Karpas-422 (cell line): ENCODE results near the gene HMGCR. TPM values are rescaled to one million over a fixed set of nuclear protein-coding genes. Genes with fewer than 3 reads are reported as not detected.
"Not testable (repeated sequence)": the region's sequence is repeated elsewhere in the genome, so short reads cannot be mapped to it uniquely, and the experiment has no call there.

Experiments used
- DNase-seq: peaks from one replicate; pipeline ENCODE4 v3.0.0-alpha.2; 2015
- H2AFZ ChIP-seq: fragments of 200-600 bp; sonication (generic); 2 replicates; pipeline ENCODE4 v1.6.1; 2014; ENCODE audit warnings: antibody characterized with exemption, low read length, mixed read lengths
- H3K27ac ChIP-seq: fragments of 200-600 bp; sonication (generic); 2 replicates; pipeline ENCODE4 v1.5.1; 2014; ENCODE audit warnings: mild to moderate bottlenecking, low read length, moderate library complexity
- H3K27me3 ChIP-seq: fragments of 200-600 bp; sonication (generic); 2 replicates; pipeline ENCODE4 v1.6.1; 2014; ENCODE audit warnings: low read length, mixed read lengths
- H3K36me3 ChIP-seq: fragments of 200-600 bp; sonication (generic); 2 replicates; pipeline ENCODE4 v1.6.1; 2014; ENCODE audit warnings: low read length, mixed read lengths; ENCODE audit not compliant: insufficient read depth
- H3K4me1 ChIP-seq: fragments of 200-600 bp; sonication (generic); 2 replicates; pipeline ENCODE4 v1.6.1; 2014; ENCODE audit warnings: mild to moderate bottlenecking, low read length, mixed read lengths
- H3K4me2 ChIP-seq: fragments of 200-600 bp; sonication (generic); 2 replicates; pipeline ENCODE4 v1.6.1; 2014; ENCODE audit warnings: low read length, low read depth, mild to moderate bottlenecking; ENCODE audit not compliant: poor library complexity, severe bottlenecking
- H3K4me3 ChIP-seq: fragments of 200-600 bp; sonication (generic); 2 replicates; pipeline ENCODE4 v1.5.1; 2014; ENCODE audit warnings: mild to moderate bottlenecking, antibody characterized with exemption, low read length, mixed read lengths
- H3K79me2 ChIP-seq: fragments of 200-600 bp; sonication (generic); 2 replicates; pipeline ENCODE4 v1.6.1; 2014; ENCODE audit warnings: mild to moderate bottlenecking, low read length, mixed read lengths
- H3K9ac ChIP-seq: fragments of 200-600 bp; sonication (generic); 2 replicates; pipeline ENCODE4 v1.6.0; 2014; ENCODE audit warnings: low read length
- H3K9me2 ChIP-seq: fragments of 200-600 bp; sonication (generic), shearing (Covaris generic); replicated peaks from 2 replicates; pipeline ENCODE4 v1.6.0; 2014; ENCODE audit warnings: mild to moderate bottlenecking, low read length, moderate library complexity; ENCODE audit not compliant: insufficient read depth
- H3K9me3 ChIP-seq: fragments of 300-700, 200-600 bp; sonication (generic); 2 replicates; pipeline ENCODE4 v1.6.1; 2014; ENCODE audit warnings: low read length, mixed read lengths
- H4K20me1 ChIP-seq: fragments of 200-600 bp; sonication (generic); 2 replicates; pipeline ENCODE4 v1.6.1; 2014; ENCODE audit warnings: mild to moderate bottlenecking, antibody characterized with exemption, low read length, low read depth; ENCODE audit not compliant: insufficient read depth
- total RNA-seq: library from RNA; depleted of rRNA; stranded (reverse); fragments of >200 nt; shearing (Covaris generic); gene quantifications from 2 replicates; pipeline ENCODE4 v1.2.3, GENCODE V29; 2014; ENCODE audit warnings: low replicate concordance

Gene HMGCR
- total RNA-seq, 1 experiment from 2014 or later: 172 TPM

- no peaks in the 10 kb centered on the region for H3K9me3 ChIP-seq
- no peak for DNase-seq
- no peak overlapping the region for H3K4me2 ChIP-seq
- no peak overlapping the region for H3K9ac ChIP-seq
- H3K9me2 ChIP-seq: no peaks in the 10 kb centered on the region
- H3K79me2 ChIP-seq: no peaks in the 10 kb centered on the region
- no peak overlapping the region for H3K27ac ChIP-seq
- no peaks in the 10 kb centered on the region for H4K20me1 ChIP-seq
- H3K36me3 ChIP-seq: no peaks in the 10 kb centered on the region
- no peak overlapping the region for H2AFZ ChIP-seq
- no peaks in the 10 kb centered on the region for H3K4me1 ChIP-seq
- H3K4me3 ChIP-seq: no peak overlapping the region
- no peaks in the 10 kb centered on the region for H3K27me3 ChIP-seq
These were observed 17.4 kb upstream of the HMGCR start for GRCh38 chr5:75319638-75320037.

- H3K27ac ChIP-seq: no peak overlapping the region
These were observed 16.6 kb upstream of the HMGCR start for GRCh38 chr5:75320371-75320770.

GRCh38 chr5:75322066-75322465, 15.0 kb upstream of the HMGCR start:
- H3K4me2 ChIP-seq: no peak overlapping the region
- H3K9ac ChIP-seq: no peak overlapping the region
- no peak overlapping the region for H3K4me3 ChIP-seq
- H3K9me3 ChIP-seq: no peaks in the 10 kb centered on the region
- no peaks in the 10 kb centered on the region for H3K9me2 ChIP-seq
- H2AFZ ChIP-seq: no peak overlapping the region
- no peak for DNase-seq
- no peaks in the 10 kb centered on the region for H3K4me1 ChIP-seq
- H3K79me2 ChIP-seq: no peaks in the 10 kb centered on the region
- H3K27ac ChIP-seq: no peak overlapping the region
- no peaks in the 10 kb centered on the region for H3K36me3 ChIP-seq
- no peaks in the 10 kb centered on the region for H4K20me1 ChIP-seq
- H3K27me3 ChIP-seq: no peaks in the 10 kb centered on the region

More at GRCh38 chr5:75320371-75320770, 16.6 kb upstream of the HMGCR start:
- Histone ChIP-seq H3K4me1 (no peaks in the 10 kb centered on the region), H3K9me2 (no peaks in the 10 kb centered on the region), H3K27me3 (no peaks in the 10 kb centered on the region), H3K9ac (no peak overlapping the region), H3K79me2 (no peaks in the 10 kb centered on the region), H3K4me2 (no peak overlapping the region), H4K20me1 (no peaks in the 10 kb centered on the region), H2AFZ (no peak overlapping the region), H3K9me3 (no peaks in the 10 kb centered on the region), H3K36me3 (no peaks in the 10 kb centered on the region), H3K4me3 (no peak overlapping the region)
- no peak for DNase-seq

DNA sequence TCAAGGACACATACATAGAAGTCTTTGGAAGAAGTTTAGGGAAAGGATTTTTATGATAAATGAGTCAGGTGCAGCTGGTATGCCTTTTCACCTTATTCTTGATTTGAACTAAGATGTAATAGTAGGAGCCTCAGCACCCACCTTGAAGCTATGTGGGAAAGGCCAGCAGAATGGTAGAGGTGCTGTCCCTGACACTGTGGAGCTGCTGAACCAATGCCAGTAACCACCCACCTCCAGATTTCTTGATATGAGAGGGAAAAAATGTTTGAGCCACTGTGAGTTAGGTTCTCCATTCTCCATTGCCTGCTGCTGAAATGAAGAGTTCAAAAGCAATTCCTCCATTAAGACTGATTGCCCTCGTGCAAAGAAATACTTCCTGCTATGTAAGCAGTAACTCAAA, 12.2 kb upstream of the HMGCR start:
- no peaks in the 10 kb centered on the region for H3K36me3 ChIP-seq
- no peaks in the 10 kb centered on the region for H4K20me1 ChIP-seq
- DNase-seq: no peak
- no peak overlapping the region for H3K4me2 ChIP-seq
- H3K4me1 ChIP-seq: no peaks in the 10 kb centered on the region
- H2AFZ ChIP-seq: no peak overlapping the region
- H3K9ac ChIP-seq: no peak overlapping the region
- H3K9me3 ChIP-seq: no peaks in the 10 kb centered on the region
- H3K9me2 ChIP-seq: no peaks in the 10 kb centered on the region
- no peaks in the 10 kb centered on the region for H3K27me3 ChIP-seq
- H3K27ac ChIP-seq: no peak overlapping the region
- H3K79me2 ChIP-seq: no peaks in the 10 kb centered on the region
- no peak overlapping the region for H3K4me3 ChIP-seq

DNA sequence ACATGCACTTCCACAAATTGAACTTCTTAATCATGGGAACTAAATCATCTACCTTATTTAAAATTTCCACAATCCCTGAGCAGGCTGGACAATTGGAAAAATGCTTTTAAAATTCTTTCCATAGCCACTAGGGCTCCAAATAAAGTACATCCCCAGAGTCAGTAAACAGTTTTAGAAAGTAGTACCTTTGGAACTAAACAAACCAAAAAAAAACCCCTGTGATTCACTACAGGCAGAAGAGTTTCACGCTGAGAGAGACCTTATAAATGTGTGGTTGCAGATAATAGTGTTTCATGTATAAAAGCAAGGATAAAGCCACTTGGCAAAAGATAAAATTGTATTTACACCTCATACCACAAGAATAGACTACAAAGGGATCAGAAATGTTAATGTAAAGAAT, 11.8 kb upstream of the HMGCR start:
- H4K20me1 ChIP-seq: no peaks in the 10 kb centered on the region
- H3K9me3 ChIP-seq: no peaks in the 10 kb centered on the region
- H3K36me3 ChIP-seq: no peaks in the 10 kb centered on the region
- no peak overlapping the region for H3K27ac ChIP-seq
- H3K9ac ChIP-seq: no peak overlapping the region
- H3K9me2 ChIP-seq: no peaks in the 10 kb centered on the region
- no peaks in the 10 kb centered on the region for H3K4me1 ChIP-seq
- H3K79me2 ChIP-seq: no peaks in the 10 kb centered on the region
- no peak overlapping the region for H2AFZ ChIP-seq
- no peak overlapping the region for H3K4me2 ChIP-seq
- no peak for DNase-seq
- no peak overlapping the region for H3K4me3 ChIP-seq
- no peaks in the 10 kb centered on the region for H3K27me3 ChIP-seq

DNA sequence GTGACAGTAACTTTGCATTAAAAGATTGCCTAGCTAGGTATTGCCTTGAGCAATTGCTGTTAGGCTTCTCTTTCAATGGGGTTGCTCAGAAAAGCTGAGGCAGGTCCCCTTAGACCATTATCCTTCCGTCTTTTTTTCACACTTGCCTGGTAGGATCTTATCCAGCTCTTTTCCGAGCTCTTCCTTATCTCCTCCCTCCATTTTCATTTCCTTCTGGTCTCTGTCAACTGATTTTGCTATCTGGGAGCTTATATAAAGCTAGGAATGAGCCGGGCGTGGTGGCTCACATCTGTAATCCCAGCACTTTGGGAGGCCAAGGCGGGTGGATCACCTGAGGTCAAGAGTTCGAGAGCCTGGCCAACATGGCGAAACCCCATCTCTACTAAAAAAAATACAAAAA, 6.6 kb upstream of the HMGCR start:
- no peak overlapping the region for H3K4me3 ChIP-seq

GRCh38 chr5:75331095-75332090, 5.6 kb upstream of the HMGCR start:
- Histone ChIP-seq H3K9me3 (no peaks in the 10 kb centered on the region), H3K27ac (no peak overlapping the region), H3K9me2 (no peaks in the 10 kb centered on the region), H3K9ac (no peak overlapping the region), H3K4me2 (no peak overlapping the region), H3K4me3 (no peak overlapping the region), H3K27me3 (no peaks in the 10 kb centered on the region), H3K4me1 (peaks cover 9% of the 10 kb centered on the region), H4K20me1 (no peaks in the 10 kb centered on the region), H3K79me2 (no peaks in the 10 kb centered on the region), H2AFZ (no peak overlapping the region), H3K36me3 (no peaks in the 10 kb centered on the region)
- DNase-seq: peak; percentile 46

More for the DNA sequence above, 6.6 kb upstream of the HMGCR start:
- Histone ChIP-seq H3K9me2 (no peaks in the 10 kb centered on the region), H3K27me3 (no peaks in the 10 kb centered on the region), H2AFZ (no peak overlapping the region), H3K79me2 (no peaks in the 10 kb centered on the region), H3K27ac (no peak overlapping the region), H3K4me2 (no peak overlapping the region), H4K20me1 (no peaks in the 10 kb centered on the region), H3K9me3 (no peaks in the 10 kb centered on the region), H3K36me3 (no peaks in the 10 kb centered on the region), H3K4me1 (0 out of 2 replicates have a peak, but pooled peaks cover 2% of the 10 kb centered on the region), H3K9ac (no peak overlapping the region)
- DNase-seq: no peak

DNA sequence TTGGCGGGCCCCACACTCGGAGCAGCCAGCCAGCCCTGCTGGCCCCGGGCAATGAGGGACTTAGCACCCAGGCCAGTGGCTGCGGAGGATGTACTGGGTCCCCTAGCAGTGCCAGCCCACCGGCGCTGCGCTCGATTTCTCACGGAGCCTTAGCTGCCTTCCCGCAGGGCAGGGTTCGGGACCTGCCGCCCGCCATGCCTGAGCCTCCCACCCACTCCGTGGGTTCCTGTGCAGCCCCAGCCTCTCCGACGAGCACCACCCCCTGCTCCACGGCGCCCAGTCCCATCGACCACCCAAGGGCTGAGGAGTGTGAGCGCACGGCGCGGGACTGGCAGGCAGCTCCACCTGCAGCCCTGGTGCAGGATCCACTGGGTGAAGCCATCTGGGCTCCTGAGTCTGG, 3.3 kb upstream of the HMGCR start:
- H3K4me1 ChIP-seq: peaks cover 16% of the 10 kb centered on the region
- not testable (repeated sequence) for H3K9me2 ChIP-seq, H3K27me3 ChIP-seq, H3K36me3 ChIP-seq, H3K9me3 ChIP-seq, H3K27ac ChIP-seq, DNase-seq, H2AFZ ChIP-seq, H3K4me3 ChIP-seq, H3K4me2 ChIP-seq, H3K9ac ChIP-seq
- H4K20me1 ChIP-seq: peaks cover 13% of the 10 kb centered on the region
- H3K79me2 ChIP-seq: peaks cover 17% of the 10 kb centered on the region
